Neural cell (in vitro differentiated cells): ENCODE measurements around the gene IL25. TPM values are rescaled to one million over a fixed set of nuclear protein-coding genes. Genes with fewer than 3 reads are reported as not detected.

Source experiments
- H2AFZ ChIP-seq: fragments of 200-600, 300-800 bp; sonication (generic), shearing (Covaris generic); 2 replicates; pipeline ENCODE4 v1.6.0; 2014; ENCODE audit warnings: low read depth, mild to moderate bottlenecking, antibody characterized with exemption, low read length, moderate library complexity
- H3F3A ChIP-seq: fragments of 200-600 bp; shearing (Covaris generic); 2 replicates; pipeline ENCODE4 v1.6.1; 2016; ENCODE audit warnings: mild to moderate bottlenecking, moderate library complexity, mixed read lengths, antibody characterized with exemption, low read length; ENCODE audit not compliant: insufficient read depth, poor library complexity, severe bottlenecking
- H3K27ac ChIP-seq: fragments of 200-600, 300-800 bp; sonication (generic), shearing (Covaris generic); 2 replicates; pipeline ENCODE4 v1.5.1; 2014; ENCODE audit warnings: mild to moderate bottlenecking, low read length, moderate library complexity
- H3K27me3 ChIP-seq: fragments of 300-800, 200-600 bp; sonication (generic), shearing (Covaris generic); 2 replicates; pipeline ENCODE4 v1.6.0; 2014; ENCODE audit warnings: mild to moderate bottlenecking, low read depth, low read length, moderate library complexity; ENCODE audit not compliant: insufficient read depth
- H3K36me3 ChIP-seq: fragments of 300-800, 200-600 bp; sonication (generic), shearing (Covaris generic); 2 replicates; pipeline ENCODE4 v1.5.1; 2014; ENCODE audit warnings: mild to moderate bottlenecking, antibody characterized with exemption, low read length, moderate library complexity; ENCODE audit not compliant: insufficient read depth
- H3K4me2 ChIP-seq: fragments of 300-800, 200-600 bp; sonication (generic), shearing (Covaris generic); 2 replicates; pipeline ENCODE4 v1.6.0; 2014; ENCODE audit warnings: mild to moderate bottlenecking, low read length
- H3K4me3 ChIP-seq: fragments of 300-800, 200-600 bp; sonication (generic), shearing (Covaris generic); 2 replicates; pipeline ENCODE4 v1.5.1; 2014; ENCODE audit warnings: mild to moderate bottlenecking, low read length, moderate library complexity
- H3K79me2 ChIP-seq: fragments of 200-600 bp; shearing (Covaris generic); replicated peaks from 2 replicates; pipeline ENCODE4 v1.6.0; 2014; ENCODE audit warnings: mild to moderate bottlenecking, low read length, moderate library complexity; ENCODE audit not compliant: insufficient read depth
- H3K9ac ChIP-seq: fragments of 300-800, 200-600 bp; sonication (generic), shearing (Covaris generic); 2 replicates; pipeline ENCODE4 v1.6.1; 2016; ENCODE audit warnings: mild to moderate bottlenecking, low read length, mixed read lengths
- H3K9me2 ChIP-seq: fragments of 200-600 bp; shearing (Covaris generic); 2 replicates; pipeline ENCODE4 v1.6.1; 2016; ENCODE audit warnings: mild to moderate bottlenecking, low read length, mixed read lengths; ENCODE audit not compliant: insufficient read depth
- H3K9me3 ChIP-seq: fragments of 200-600, 300-800 bp; sonication (generic), shearing (Covaris generic); 2 replicates; pipeline ENCODE4 v1.6.1; 2016; ENCODE audit warnings: mild to moderate bottlenecking, mixed run types, low read length, moderate library complexity, mixed read lengths
- H4K20me1 ChIP-seq: fragments of 200-600 bp; shearing (Covaris generic); 2 replicates; pipeline ENCODE4 v1.6.1; 2016; ENCODE audit warnings: mild to moderate bottlenecking, mixed run types; ENCODE audit not compliant: insufficient read depth
- CTCF ChIP-seq: fragments of 450-650 bp; IDR thresholded peaks from 2 replicates; pipeline ENCODE4 v1.5.1; 2014; ENCODE audit warnings: antibody characterized with exemption, mild to moderate bottlenecking, moderate library complexity; ENCODE audit not compliant: poor library complexity, severe bottlenecking
- EP300 ChIP-seq: fragments of 450-650 bp; conservative IDR thresholded peaks from 2 replicates; pipeline ENCODE4 v1.6.1; 2014; ENCODE audit warnings: antibody characterized with exemption, mild to moderate bottlenecking, moderate library complexity; ENCODE audit not compliant: poor library complexity, severe bottlenecking
- EZH2 ChIP-seq: fragments of 200-600, 300-800 bp; shearing (Covaris generic), sonication (generic); IDR thresholded peaks from 2 replicates; pipeline ENCODE4 v1.6.1; 2014; ENCODE audit warnings: antibody characterized with exemption, low read length, borderline replicate concordance, mild to moderate bottlenecking; ENCODE audit not compliant: insufficient read depth, poor library complexity, severe bottlenecking
- MXI1 ChIP-seq: fragments of 450-650 bp; conservative IDR thresholded peaks from 2 replicates; pipeline ENCODE4 v1.6.1; 2014; ENCODE audit warnings: antibody characterized with exemption, mild to moderate bottlenecking; ENCODE audit not compliant: poor library complexity, severe bottlenecking
- POLR2AphosphoS5 ChIP-seq: IDR thresholded peaks from 2 replicates; pipeline ENCODE4 v1.6.1; 2012
- RAD21 ChIP-seq: fragments of 450-650 bp; conservative IDR thresholded peaks from 2 replicates; pipeline ENCODE4 v1.6.1; 2014; ENCODE audit warnings: antibody characterized with exemption, mild to moderate bottlenecking, moderate library complexity
- SMC3 ChIP-seq: fragments of 450-650 bp; conservative IDR thresholded peaks from 2 replicates; pipeline ENCODE4 v1.6.1; 2014; ENCODE audit warnings: antibody characterized with exemption, mild to moderate bottlenecking, moderate library complexity; ENCODE audit not compliant: poor library complexity
- TAF1 ChIP-seq: IDR thresholded peaks from 2 replicates; pipeline ENCODE4 v1.6.1; 2012; ENCODE audit warnings: low read depth
- polyA plus RNA-seq: library from polyadenylated mRNA; depleted of rRNA; stranded (reverse); fragments of >200 nt; gene quantifications from 2 replicates; pipeline ENCODE4 v1.2.3, GENCODE V29; 2014
- TF ChIP-seq, protein P1 (sequence below): IDR thresholded peaks from 2 replicates; pipeline ENCODE4 v1.6.1; 2012; ENCODE audit warnings: borderline replicate concordance

IL25 gene
- polyA plus RNA-seq, 1 donor from 2014 or later = not detected

DNA sequence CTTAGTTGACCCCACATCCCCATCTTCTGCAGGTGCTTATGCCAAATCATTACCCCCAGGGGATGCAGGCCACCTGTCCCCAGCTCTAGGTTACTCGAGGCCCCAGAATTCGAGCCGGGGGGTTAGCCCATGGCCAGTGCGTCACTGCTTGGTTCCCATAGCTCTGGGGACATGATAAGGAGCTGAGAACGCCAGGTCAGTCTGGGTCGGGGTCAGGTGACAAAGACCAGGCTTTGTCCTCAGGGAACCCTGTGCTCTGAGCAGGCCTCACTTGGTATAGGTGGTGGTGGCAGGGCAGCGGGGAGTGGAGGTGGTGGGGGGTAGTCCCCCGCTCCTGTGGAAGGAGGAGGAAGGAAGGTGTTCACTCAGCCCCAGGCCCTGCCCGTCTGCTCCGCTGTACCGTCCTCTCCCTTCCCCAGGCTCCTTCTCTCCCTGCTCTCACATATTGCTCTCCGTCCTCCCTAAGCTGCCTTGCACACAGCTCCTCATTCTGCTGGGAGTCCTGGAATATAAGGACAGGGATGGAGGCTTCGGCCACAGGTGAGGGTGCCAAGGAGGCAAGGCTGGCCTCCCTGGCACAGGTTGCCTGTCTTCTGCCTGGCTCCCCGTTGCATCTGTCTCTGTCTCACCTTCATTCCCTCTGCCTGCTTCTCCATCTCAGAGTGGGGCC is 37.5 kb downstream of the IL25 start:
- no peak overlapping the region for H3K9ac ChIP-seq
- H3K4me2 ChIP-seq = no peak overlapping the region
- no peak overlapping the region for H3K27ac ChIP-seq
- TF ChIP-seq TAF1 = no peak
- H3K27me3 ChIP-seq = no peaks in the 10 kb centered on the region
- H3K79me2 ChIP-seq = no peaks in the 10 kb centered on the region
- no peak overlapping the region for H3K4me3 ChIP-seq
- no peaks in the 10 kb centered on the region for H3K9me3 ChIP-seq
- no peaks in the 10 kb centered on the region for H3K36me3 ChIP-seq
- no peaks in the 10 kb centered on the region for H3F3A ChIP-seq
- H3K9me2 ChIP-seq = no peaks in the 10 kb centered on the region
- no peak overlapping the region for H2AFZ ChIP-seq
- H4K20me1 ChIP-seq = no peaks in the 10 kb centered on the region

DNA sequence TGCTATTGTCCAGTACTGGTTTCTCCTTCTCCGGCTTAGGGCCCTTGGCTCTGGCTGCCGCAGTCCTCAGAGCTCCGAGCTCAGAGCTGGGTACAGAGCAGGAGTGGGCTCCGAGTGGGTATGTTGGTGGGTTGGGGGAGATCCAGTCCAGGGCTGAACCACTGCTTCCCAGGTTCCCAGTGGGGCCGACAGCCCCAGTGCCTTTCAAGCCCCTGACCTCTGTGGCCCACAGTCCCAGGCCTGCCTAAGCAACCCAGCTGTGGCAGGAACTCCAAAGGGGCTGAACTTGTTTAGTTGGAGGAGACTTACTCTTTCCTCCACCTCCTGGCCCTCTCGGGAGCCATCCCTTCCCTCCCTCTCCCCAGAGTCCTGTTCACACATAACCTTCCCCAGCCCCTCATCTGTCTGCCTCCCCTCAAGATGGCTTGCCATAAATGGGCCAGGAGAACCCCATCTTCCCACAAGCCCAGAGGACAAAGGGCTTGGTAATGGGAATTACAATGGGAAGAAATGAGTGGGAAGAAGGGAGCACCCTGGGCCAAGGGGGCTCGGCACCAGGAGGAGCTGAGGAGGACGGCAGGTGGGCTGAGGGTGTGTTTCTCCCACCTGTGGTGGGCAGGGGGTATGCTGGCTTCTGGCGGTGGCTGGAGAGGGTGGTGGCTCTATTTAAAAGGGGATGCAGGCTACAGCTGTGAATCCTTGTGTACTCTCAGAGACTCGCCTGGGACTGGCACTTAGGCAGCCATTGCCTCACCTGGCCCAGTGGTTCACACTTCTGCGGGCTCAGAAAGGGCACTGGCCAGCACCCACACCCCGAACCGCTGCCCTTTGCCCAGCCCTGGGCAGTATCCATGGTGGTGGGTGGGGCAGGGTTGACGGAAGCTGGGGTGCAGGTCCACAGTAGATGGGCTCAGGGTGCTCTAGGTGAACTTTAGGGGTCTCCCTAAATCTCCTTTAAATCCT is 39.2 kb downstream of the IL25 start:
- Histone ChIP-seq H3K27me3 (no peaks in the 10 kb centered on the region), H3K9me3 (no peaks in the 10 kb centered on the region), H3K27ac (no peak overlapping the region), H3K79me2 (no peaks in the 10 kb centered on the region), H3K9me2 (no peaks in the 10 kb centered on the region), H3K4me2 (no peak overlapping the region), H3K9ac (no peak overlapping the region), H3K36me3 (no peaks in the 10 kb centered on the region), H4K20me1 (no peaks in the 10 kb centered on the region), H3K4me3 (no peak overlapping the region), H2AFZ (no peak overlapping the region), H3F3A (no peaks in the 10 kb centered on the region)
- no peak for TF ChIP-seq SMC3
- no peak for TF ChIP-seq MXI1
- TF ChIP-seq RAD21 = no peak

DNA sequence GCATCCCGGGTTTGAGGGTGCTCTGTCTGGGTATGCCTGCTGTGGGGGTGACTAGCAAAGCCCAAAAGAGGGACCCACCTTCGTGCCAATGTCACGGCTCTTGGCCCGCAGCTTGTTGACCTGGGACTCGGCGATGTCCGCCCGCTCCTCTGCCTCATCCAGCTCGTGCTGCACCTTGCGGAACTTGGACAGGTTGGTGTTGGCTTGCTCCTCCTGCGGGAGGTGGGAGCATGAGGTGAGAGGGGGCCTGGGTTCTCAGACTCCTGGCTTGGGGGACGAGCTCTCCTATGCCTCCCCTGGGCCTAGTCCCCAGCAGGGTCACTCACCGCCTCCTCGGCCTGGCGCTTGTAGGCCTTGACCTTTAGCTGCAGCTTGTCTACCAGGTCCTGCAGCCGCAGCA is 41.1 kb downstream of the IL25 start:
- no peak overlapping the region for H2AFZ ChIP-seq
- no peaks in the 10 kb centered on the region for H3K36me3 ChIP-seq
- no peaks in the 10 kb centered on the region for H3K9me3 ChIP-seq
- no peaks in the 10 kb centered on the region for H3F3A ChIP-seq
- no peak overlapping the region for H3K4me3 ChIP-seq
- H3K9me2 ChIP-seq = no peaks in the 10 kb centered on the region
- no peak overlapping the region for H3K9ac ChIP-seq
- no peak for TF ChIP-seq EZH2
- TF ChIP-seq TAF1 = no peak
- no peak for TF ChIP-seq MXI1
- no peak for TF ChIP-seq POLR2AphosphoS5
- TF ChIP-seq SMC3 = no peak
- TF ChIP-seq, protein P1, sequence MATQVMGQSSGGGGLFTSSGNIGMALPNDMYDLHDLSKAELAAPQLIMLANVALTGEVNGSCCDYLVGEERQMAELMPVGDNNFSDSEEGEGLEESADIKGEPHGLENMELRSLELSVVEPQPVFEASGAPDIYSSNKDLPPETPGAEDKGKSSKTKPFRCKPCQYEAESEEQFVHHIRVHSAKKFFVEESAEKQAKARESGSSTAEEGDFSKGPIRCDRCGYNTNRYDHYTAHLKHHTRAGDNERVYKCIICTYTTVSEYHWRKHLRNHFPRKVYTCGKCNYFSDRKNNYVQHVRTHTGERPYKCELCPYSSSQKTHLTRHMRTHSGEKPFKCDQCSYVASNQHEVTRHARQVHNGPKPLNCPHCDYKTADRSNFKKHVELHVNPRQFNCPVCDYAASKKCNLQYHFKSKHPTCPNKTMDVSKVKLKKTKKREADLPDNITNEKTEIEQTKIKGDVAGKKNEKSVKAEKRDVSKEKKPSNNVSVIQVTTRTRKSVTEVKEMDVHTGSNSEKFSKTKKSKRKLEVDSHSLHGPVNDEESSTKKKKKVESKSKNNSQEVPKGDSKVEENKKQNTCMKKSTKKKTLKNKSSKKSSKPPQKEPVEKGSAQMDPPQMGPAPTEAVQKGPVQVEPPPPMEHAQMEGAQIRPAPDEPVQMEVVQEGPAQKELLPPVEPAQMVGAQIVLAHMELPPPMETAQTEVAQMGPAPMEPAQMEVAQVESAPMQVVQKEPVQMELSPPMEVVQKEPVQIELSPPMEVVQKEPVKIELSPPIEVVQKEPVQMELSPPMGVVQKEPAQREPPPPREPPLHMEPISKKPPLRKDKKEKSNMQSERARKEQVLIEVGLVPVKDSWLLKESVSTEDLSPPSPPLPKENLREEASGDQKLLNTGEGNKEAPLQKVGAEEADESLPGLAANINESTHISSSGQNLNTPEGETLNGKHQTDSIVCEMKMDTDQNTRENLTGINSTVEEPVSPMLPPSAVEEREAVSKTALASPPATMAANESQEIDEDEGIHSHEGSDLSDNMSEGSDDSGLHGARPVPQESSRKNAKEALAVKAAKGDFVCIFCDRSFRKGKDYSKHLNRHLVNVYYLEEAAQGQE = no peak
- TF ChIP-seq CTCF = no peak
- no peak for TF ChIP-seq RAD21
- no peak for TF ChIP-seq EP300
- H3K27ac ChIP-seq = no peak overlapping the region
- H3K4me2 ChIP-seq = no peak overlapping the region
- no peaks in the 10 kb centered on the region for H3K79me2 ChIP-seq
- H3K27me3 ChIP-seq = no peaks in the 10 kb centered on the region
- no peaks in the 10 kb centered on the region for H4K20me1 ChIP-seq
